M059J (cell line): ENCODE data around the gene SLC17A9. TPM values are rescaled to one million over a fixed set of nuclear protein-coding genes. Genes with fewer than 3 reads are reported as not detected.
A peak's percentile ranks its signal among the peaks of the same experiment; 100 is the strongest.

Experiments
- DNase-seq: peaks from one replicate; pipeline ENCODE4 v3.0.0-alpha.2; 2012; ENCODE audit warnings: low read depth
- total RNA-seq: library from RNA; depleted of rRNA; stranded (reverse); fragments of >200 nt; shearing (Covaris generic); gene quantifications from 2 replicates; pipeline ENCODE4 v1.2.3, GENCODE V29; 2014

SLC17A9 gene
- total RNA-seq, 1 experiment from 2014 or later, result not detected

- DNase-seq, result no peak
These were observed 32.4 kb upstream of the SLC17A9 start for GRCh38 chr20:62920039-62920645.

DNA sequence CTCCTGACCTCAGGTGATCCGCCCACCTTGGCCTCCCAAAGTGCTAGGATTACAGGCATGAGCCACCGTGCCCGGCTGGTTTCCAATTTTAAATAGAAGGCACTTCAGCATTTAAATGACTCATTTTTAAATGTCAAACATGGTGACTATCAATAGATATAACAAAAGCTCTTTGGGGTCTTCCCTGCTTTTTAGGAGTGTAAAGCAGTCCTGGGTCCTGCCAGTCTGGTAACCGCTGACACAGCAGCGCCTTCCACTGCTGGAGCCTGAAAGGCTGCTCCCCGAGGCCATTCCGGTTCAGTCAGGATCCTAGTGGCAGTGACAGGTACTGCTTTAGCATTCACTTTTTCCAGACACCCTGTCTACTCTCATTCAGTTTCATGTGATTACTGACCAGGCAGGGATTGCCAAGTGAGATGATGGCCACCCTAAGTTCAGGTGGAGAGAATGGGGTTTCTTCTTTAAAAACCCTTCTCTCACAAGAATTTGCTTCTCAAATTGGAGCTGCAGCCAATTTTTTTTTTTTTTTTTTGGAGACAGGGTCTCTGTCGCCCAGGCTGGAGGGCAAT, 31.3 kb upstream of the SLC17A9 start:
- peak; percentile 78 for DNase-seq

GRCh38 chr20:62922451-62922921, 30.0 kb upstream of the SLC17A9 start:
- no peak for DNase-seq

- peak; percentile 96 for DNase-seq
These were observed 29.3 kb upstream of the SLC17A9 start for GRCh38 chr20:62923059-62923668.

DNA sequence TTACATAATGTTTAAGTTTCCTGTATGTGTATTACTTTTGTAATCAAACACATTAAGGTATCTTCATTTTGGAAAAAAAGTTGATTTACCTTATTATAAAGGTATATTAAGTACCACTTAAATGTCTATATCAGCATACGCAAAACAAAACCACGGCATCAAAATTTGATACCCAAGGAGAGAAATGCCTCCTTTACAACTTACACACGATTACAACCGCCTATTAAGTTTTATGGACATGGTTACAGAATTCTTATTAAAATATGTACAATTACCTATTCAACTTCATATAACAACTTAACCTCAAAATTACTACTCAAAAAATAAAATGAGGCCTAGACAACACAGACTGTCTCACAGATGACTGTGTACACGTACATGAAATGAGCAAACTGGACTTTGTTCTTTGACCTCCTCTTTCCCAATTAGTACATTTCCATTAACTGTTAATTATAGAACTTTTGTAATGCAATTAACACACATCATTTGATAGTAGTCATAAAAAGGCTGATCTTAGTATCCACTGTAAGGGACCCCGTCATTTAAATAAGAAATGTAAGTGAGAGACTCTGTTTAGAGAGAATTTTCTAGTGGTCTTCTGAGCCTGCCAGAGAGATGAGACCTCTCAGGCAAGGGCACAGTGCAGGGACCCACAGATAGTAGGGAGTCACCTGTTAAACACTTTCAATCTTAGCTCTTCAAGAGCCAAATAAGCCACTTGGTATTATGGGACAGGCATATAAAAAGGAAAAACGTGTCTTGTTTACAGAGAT, 28.7 kb upstream of the SLC17A9 start:
- no peak for DNase-seq

DNA sequence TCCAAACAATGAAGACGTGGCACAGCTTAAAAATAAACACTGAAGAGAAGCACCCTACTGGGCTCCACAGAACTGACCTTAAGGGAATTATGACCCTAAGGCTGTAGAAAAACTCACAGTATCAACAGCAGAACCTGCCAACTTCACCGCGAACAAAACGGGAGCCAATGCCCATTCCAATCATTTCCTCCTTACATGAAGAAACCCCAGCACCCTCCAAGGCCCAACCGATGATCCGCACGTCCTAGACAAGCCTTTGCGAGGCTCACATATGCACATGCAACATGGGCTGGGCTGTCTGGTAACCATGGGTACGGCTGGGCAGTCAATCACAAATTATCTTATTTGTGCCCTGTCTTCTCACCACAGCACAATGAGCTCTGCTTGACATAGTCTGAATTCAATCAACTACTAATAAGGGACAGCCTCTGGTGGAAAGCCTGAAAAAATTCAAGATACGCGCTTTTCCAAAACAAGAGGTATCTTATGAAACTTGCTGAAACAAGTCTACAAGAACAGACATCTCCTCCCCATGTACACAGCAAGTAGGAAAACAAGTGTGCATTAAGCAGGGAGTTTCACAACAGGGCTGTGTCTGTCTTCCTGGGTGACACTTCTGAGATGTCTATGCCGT, 27.9 kb upstream of the SLC17A9 start:
- peak; percentile 54 for DNase-seq

- DNase-seq, result no peak
These were observed 27.5 kb upstream of the SLC17A9 start for GRCh38 chr20:62925076-62925419.

- peak; percentile 65 for DNase-seq
These were observed 26.9 kb upstream of the SLC17A9 start for GRCh38 chr20:62925420-62926228.

- peak; percentile 87 for DNase-seq
These were observed 26.0 kb upstream of the SLC17A9 start, which contains the start of gene DIDO1 for GRCh38 chr20:62926229-62927127. Gene DIDO1 (minus strand): TSS chr20:62926505.

DNA sequence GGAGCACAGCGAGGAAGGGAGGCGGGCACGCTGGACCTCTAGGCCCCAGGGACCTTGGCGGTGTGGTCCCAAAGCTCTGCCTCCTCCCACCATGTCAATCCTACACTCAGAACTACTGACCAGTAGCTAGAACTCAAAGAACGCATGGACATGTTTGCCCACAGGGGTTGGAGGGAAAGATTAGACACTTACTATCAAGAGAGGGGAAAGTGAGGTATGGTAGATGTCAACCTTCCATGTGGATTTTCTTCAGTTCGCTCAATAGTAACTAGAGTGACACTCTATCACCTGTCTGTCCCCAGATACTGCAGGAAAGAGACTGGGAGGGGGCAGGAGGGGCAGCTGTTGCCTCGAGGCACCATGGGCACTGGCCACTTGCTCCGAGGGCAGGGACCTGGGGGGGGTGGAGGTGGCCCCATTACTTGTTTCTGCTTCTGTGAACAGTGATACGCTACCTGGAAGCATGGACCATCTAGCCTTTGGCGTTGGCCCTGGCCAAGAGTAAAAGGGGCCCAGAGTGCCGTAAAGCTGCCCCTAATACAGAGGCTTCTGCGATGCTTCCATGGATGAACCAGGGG, 25.3 kb upstream of the SLC17A9 start:
- DNase-seq, result peak; percentile 14

DNA sequence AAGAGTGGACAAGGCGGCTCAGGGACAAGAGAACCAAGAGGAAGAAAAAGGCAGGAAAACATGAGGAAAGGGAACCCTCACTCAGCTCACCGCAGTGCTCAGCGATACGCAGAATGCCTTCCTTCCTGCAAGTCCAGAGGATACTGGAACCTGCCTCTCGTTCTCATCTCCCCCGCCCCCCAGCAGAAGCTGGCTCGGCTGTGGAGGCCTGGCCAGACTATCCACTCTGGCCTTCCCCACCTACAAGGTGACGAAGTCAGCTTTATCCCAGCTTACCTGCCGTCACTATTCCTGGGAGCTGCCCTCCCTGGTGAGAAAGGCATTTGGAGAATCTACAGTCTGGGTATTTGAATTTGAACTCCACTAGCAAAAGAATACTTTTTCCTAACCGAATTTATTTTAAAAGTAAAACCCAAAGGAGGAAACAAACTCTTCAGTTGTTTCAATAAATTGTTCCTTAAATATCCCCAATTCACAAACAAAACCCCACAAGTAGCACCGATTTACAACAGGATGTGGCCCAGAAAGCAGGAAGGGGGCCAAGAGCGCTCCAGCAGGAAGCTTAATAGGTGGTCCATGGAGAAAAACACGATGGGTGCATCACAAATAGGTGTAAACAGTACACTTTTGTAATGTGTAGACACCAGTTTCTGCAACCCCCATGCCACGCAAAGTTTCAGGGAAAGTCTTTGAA, 24.1 kb upstream of the SLC17A9 start:
- no peak for DNase-seq

DNA sequence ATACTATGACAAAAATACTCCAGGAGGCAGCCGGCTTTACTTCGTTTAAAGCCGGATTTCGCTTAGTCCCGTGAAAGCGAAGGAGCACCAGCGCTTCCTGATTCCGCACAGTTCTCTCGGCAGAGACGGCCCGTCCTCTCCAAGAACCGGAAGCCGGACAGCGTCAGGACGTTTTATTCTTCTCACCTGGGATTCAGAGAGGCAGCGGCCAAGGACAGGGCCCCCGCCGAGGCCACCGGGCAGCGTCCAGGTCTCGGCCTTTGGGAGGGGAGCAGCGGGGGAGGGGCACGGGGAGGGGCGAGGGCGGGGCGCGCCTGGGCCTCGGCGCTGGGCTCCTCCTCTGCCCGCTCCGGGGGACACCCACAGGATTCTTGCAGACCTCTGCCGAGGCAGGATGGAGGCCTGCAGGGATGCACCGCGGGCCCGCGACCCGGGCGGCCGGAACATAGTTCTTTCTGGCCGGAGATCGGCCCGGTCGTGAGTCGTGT, 23.4 kb upstream of the SLC17A9 start:
- no peak for DNase-seq

GRCh38 chr20:62931464-62931863, 21.0 kb upstream of the SLC17A9 start:
- no peak for DNase-seq

DNA sequence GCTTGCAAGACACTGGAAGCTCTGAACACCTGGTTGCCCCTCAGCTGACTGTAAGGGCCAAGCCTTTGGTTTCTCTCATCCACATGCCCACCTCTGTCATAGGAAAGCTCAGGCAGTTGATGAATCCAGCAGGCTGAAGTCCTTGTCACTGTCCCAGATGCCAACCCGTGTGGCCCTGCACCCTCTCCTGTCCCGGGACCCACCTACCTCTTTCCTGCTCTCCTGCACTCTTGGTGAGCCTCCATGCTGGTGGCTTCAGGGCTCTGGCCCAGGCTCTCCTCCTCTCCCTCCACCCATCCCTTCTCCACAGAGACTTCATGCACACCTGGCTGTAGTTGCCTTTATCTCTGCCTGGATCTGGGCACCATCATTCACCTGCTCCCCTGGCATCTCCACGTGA, 18.5 kb upstream of the SLC17A9 start:
- DNase-seq, result no peak

DNA sequence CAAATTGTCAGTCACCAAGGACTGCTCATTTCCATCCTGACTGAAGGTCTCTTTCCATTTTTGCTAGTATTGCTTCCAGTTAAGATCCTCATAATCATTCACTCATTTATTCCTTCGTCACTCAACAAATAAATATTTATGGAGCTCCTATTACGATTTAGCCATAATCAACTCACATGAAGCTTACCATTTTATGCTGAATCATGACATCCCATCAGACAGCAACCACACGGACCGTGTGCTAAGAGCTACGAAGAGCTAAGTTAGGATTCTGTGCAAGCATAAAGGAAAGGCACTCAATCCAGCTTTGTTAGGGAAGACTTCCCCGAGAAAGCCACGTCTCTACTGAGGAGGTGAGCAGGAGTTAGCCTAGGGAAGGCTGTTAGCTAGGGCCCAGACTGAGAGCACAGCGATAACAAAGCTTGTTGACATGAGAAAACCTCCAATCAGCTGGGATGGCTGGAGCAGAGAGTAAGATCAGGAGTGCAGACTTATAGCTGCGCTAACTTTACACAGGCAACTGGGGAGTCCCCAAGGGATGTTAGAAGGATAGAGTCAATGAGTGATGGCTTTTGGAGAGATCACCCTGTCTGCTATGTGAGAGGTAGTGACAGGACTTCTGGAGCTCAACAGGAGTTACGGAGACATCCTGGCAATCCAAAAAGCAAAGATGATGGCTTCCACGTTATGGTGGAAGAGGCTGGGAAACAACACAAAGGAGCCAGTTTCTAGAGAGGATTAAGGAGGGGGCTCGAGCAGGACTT, 17.1 kb upstream of the SLC17A9 start:
- no peak for DNase-seq

- DNase-seq, result no peak
These were observed 16.4 kb upstream of the SLC17A9 start for GRCh38 chr20:62935968-62936585.

DNA sequence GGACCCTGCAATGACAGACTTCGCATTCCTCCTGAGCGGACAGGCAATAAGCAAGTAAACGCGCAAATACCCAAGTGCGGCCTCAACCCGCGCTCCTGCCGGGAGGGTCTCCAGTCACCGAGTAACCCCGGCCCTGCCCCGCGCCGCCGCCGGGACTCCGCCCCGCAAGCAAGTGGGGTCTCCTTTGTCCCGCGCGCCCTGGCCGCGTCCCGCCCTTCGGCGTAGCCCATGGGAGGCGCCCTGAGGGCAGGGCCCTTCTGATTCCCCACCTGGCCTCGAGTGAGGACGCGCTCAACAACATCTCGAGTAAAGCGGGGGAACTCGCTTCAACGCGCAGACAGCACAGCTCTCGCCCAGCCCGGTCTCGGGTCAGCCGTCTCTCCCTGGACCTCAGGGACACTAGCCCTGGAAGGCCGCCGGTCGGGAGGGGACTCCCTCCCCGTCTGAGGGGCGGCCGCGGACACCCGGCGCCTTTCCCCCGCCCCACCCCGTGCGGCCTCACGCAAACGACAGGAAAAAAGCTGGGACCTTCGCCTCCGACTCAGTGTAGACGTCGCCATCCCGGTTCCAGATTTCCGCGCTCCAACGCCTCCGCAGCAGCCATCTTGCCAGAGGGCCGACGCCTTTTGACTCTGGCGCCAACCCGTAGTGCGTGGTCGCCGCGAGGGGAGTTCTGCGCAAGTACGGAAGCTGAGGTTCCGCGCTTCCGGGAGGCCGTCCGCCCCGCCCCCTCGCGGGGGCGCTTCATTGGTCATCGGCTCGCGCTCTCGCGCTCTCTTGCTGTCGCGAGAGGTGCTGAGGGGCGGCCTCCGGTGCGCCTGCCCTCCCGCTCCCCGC, 15.0 kb upstream of the SLC17A9 start:
- peak; percentile 96 for DNase-seq
